Measurements from ENCODE around the gene NPNT. TPM values are rescaled to one million over a fixed set of nuclear protein-coding genes. Genes with fewer than 3 reads are reported as not detected.

NPNT gene
- total RNA-seq, 1 experiment from 2014 or later = 42.1 TPM

GRCh38 chr4:105912633-105913032 is 17.4 kb downstream of the NPNT start:
- Histone ChIP-seq H3K4me1 (peaks cover 21% of the 10 kb centered on the region), H3K4me3 (ENCODE audit: low read depth, low read length) (no peak overlapping the region), H3K9me3 (no peaks in the 10 kb centered on the region), H3K36me3 (ENCODE audit: control insufficient read depth, insufficient read depth, low read length) (no peaks in the 10 kb centered on the region; the same call in 1 of the 2 replicates), H3K27me3 (replicated peaks; ENCODE audit: control insufficient read depth, insufficient read depth, low read length) (no peaks in the 10 kb centered on the region)
- Mint-ChIP-seq H3K4me3 (ENCODE audit: unreplicated experiment) (no peak overlapping the region), H3K36me3 (ENCODE audit: insufficient read depth, unreplicated experiment) (peaks cover 4% of the 10 kb centered on the region), H3K9me3 (ENCODE audit: unreplicated experiment) (no peaks in the 10 kb centered on the region), H3K27me3 (ENCODE audit: insufficient read depth, unreplicated experiment) (no peaks in the 10 kb centered on the region), H3K27ac (ENCODE audit: unreplicated experiment) (no peak overlapping the region), H3K4me1 (ENCODE audit: low read depth, unreplicated experiment) (peaks cover 17% of the 10 kb centered on the region)
- intact Hi-C loops (cut with micrococcal nuclease; ENCODE audit: unreplicated experiment) = no loop called here
- POLR2A ChIA-PET = no interaction called here
- no peak for DNase-seq
- no peak for TF ChIP-seq CTCF (IDR thresholded peaks at IDR 0.05; ENCODE audit: insufficient read depth in 1 of 2, low read depth in 1 of 2, low read length in 1 of 2, severe bottlenecking in 1 of 2, unreplicated experiment in 1 of 2)
- CTCF ChIA-PET = no interaction called here
- BruUV-seq (replicated peaks) = no TSS peak

- CTCF ChIA-PET = no interaction called here
- no TSS peak for BruUV-seq (replicated peaks)
Measured at GRCh38 chr4:105917171-105917685, 22.0 kb downstream of the NPNT start.

GRCh38 chr4:105921301-105921700 is 26.0 kb downstream of the NPNT start:
- Mint-ChIP-seq H3K4me1 (ENCODE audit: low read depth, unreplicated experiment) (peaks cover 16% of the 10 kb centered on the region), H3K4me3 (ENCODE audit: unreplicated experiment) (no peak overlapping the region), H3K27me3 (ENCODE audit: insufficient read depth, unreplicated experiment) (no peaks in the 10 kb centered on the region), H3K27ac (ENCODE audit: unreplicated experiment) (no peak overlapping the region), H3K9me3 (ENCODE audit: unreplicated experiment) (no peaks in the 10 kb centered on the region), H3K36me3 (ENCODE audit: insufficient read depth, unreplicated experiment) (peaks cover 7% of the 10 kb centered on the region)
- intact Hi-C loops (cut with micrococcal nuclease; ENCODE audit: unreplicated experiment) = no loop called here
- no peak for TF ChIP-seq CTCF (IDR thresholded peaks at IDR 0.05; ENCODE audit: insufficient read depth in 1 of 2, low read depth in 1 of 2, low read length in 1 of 2, severe bottlenecking in 1 of 2, unreplicated experiment in 1 of 2)
- ChIA-PET CTCF (no interaction called here), POLR2A (no interaction called here)
- no peaks in the 10 kb centered on the region for H3K9me3 ChIP-seq
- no peak overlapping the region for H3K4me3 ChIP-seq (ENCODE audit: low read depth, low read length)
- no TSS peak for BruUV-seq (replicated peaks)
- DNase-seq = no peak
- H3K36me3 ChIP-seq (ENCODE audit: control insufficient read depth, insufficient read depth, low read length) = no peaks in the 10 kb centered on the region
- H3K4me1 ChIP-seq = no peaks in the 10 kb centered on the region
- H3K27me3 ChIP-seq (replicated peaks; ENCODE audit: control insufficient read depth, insufficient read depth, low read length) = no peaks in the 10 kb centered on the region

More at GRCh38 chr4:105917171-105917685, 22.0 kb downstream of the NPNT start:
- Mint-ChIP-seq H3K9me3 (ENCODE audit: unreplicated experiment) (no peaks in the 10 kb centered on the region), H3K27ac (ENCODE audit: unreplicated experiment) (no peak overlapping the region), H3K36me3 (ENCODE audit: insufficient read depth, unreplicated experiment) (peaks cover 4% of the 10 kb centered on the region), H3K4me3 (ENCODE audit: unreplicated experiment) (no peak overlapping the region), H3K27me3 (ENCODE audit: insufficient read depth, unreplicated experiment) (no peaks in the 10 kb centered on the region), H3K4me1 (ENCODE audit: low read depth, unreplicated experiment) (peaks cover 7% of the 10 kb centered on the region)
- H3K4me1 ChIP-seq = no peaks in the 10 kb centered on the region
- no peak overlapping the region for H3K4me3 ChIP-seq (ENCODE audit: low read depth, low read length)
- no peaks in the 10 kb centered on the region for H3K9me3 ChIP-seq
- intact Hi-C loops (cut with micrococcal nuclease; ENCODE audit: unreplicated experiment) = no loop called here
- no peaks in the 10 kb centered on the region; the same call in 1 of the 2 replicates for H3K36me3 ChIP-seq (ENCODE audit: control insufficient read depth, insufficient read depth, low read length)
- no peaks in the 10 kb centered on the region for H3K27me3 ChIP-seq (replicated peaks; ENCODE audit: control insufficient read depth, insufficient read depth, low read length)
- TF ChIP-seq CTCF (IDR thresholded peaks at IDR 0.05; ENCODE audit: insufficient read depth in 1 of 2, low read depth in 1 of 2, low read length in 1 of 2, severe bottlenecking in 1 of 2, unreplicated experiment in 1 of 2) = no peak
- no peak for DNase-seq
- POLR2A ChIA-PET = no interaction called here

Data from Caco-2 (cell line).